ENCODE results near the gene OR14C36. TPM values are rescaled to one million over a fixed set of nuclear protein-coding genes. Genes with fewer than 3 reads are reported as not detected.

OR14C36 gene
- not detected in 2 replicates for total RNA-seq

GRCh38 chr1:248348475-248348874 is at the start of gene OR14C36:
TSS of gene OR14C36 (plus strand) at chr1:248348775. CDS start at chr1:248348775, 0 bp downstream.

GRCh38 chr1:248303324-248303723 is 45.3 kb upstream of the OR14C36 start, which contains the start of gene OR2T12:
TSS of gene OR2T12 (minus strand) at chr1:248303424. CDS start at chr1:248295578, 7,846 bp downstream.

GRCh38 chr1:248324468-248324867 is 24.1 kb upstream of the OR14C36 start, which contains the start of gene OR2M7:
TSS of gene OR2M7 (minus strand) at chr1:248324568. CDS start at chr1:248324568, 0 bp downstream.

GRCh38 chr1:248361121-248361715 is 12.6 kb downstream of the OR14C36 start, which contains the start of gene OR2T4:
TSS of gene OR2T4 (plus strand) at chr1:248361665. CDS start at chr1:248361665, 0 bp downstream.

GRCh38 chr1:248375446-248375845 is 26.9 kb downstream of the OR14C36 start, which contains the start of gene OR2T6:
TSS of gene OR2T6 (plus strand) at chr1:248375746. CDS start at chr1:248387609, 11,863 bp downstream.

Other genes with a start within 250 kb of the OR14C36 start
- gene OR2M5, start 203.6 kb upstream of the OR14C36 start, total RNA-seq = not detected in 2 replicates
- not detected in 2 replicates for gene OR2M2, start 174.0 kb upstream of the OR14C36 start, total RNA-seq
- not detected in 2 replicates for gene OR2M3, start 151.5 kb upstream of the OR14C36 start, total RNA-seq
- gene OR2M4, start 117.4 kb upstream of the OR14C36 start, total RNA-seq = not detected in 2 replicates
- not detected in 2 replicates for gene OR2T33, start 70.8 kb upstream of the OR14C36 start, total RNA-seq
- not detected in 2 replicates for gene OR2T12, start 45.4 kb upstream of the OR14C36 start, total RNA-seq
- not detected in 2 replicates for gene OR2M7, start 24.2 kb upstream of the OR14C36 start, total RNA-seq
- gene OR2T4, start 12.9 kb downstream of the OR14C36 start, total RNA-seq = not detected in 2 replicates
- not detected in 2 replicates for gene OR2T6, start 27.0 kb downstream of the OR14C36 start, total RNA-seq
- gene OR2T1, start 54.3 kb downstream of the OR14C36 start, total RNA-seq = not detected in 2 replicates
- gene OR2T2, start 96.9 kb downstream of the OR14C36 start, total RNA-seq = not detected in 2 replicates
- not detected in 2 replicates for gene OR2T3, start 124.6 kb downstream of the OR14C36 start, total RNA-seq
- not detected in 2 replicates for gene OR2T5, start 139.8 kb downstream of the OR14C36 start, total RNA-seq
- not detected in 2 replicates for gene OR2G6, start 159.3 kb downstream of the OR14C36 start, total RNA-seq
- gene OR2T29, start 214.0 kb downstream of the OR14C36 start, total RNA-seq = not detected in 2 replicates
- gene OR2T34, start 226.0 kb downstream of the OR14C36 start, total RNA-seq = not detected in 2 replicates
- gene OR2T10, start 248.9 kb downstream of the OR14C36 start, total RNA-seq = not detected in 2 replicates

Measured in dermis lymphatic vessel endothelial cell (primary cell).